Measurements from ENCODE around the gene GLOD4. TPM values are rescaled to one million over a fixed set of nuclear protein-coding genes. Genes with fewer than 3 reads are reported as not detected.
A peak's percentile ranks its signal among the peaks of the same experiment; 100 is the strongest.

Gene GLOD4
- total RNA-seq (2012; rRNA removed) (26.3 and 41.1 TPM in 2 replicates), polyA plus RNA-seq (2012; rRNA removed) (26.5 and 36.7 TPM in 2 replicates), Bru-seq, nascent RNA (percentile 96 among the genes with signal in this experiment), BruChase-seq, experiment 1, labeled RNA remaining after a 6-hour chase (percentile 98 among the genes with signal in this experiment), BruChase-seq, experiment 2, labeled RNA remaining after a 2-hour chase (percentile 99 among the genes with signal in this experiment)
- 7.9 and 19.3 TPM in 2 replicates for polyA plus RNA-seq (2012; cell fraction: cytosol; rRNA removed)
- polyA plus RNA-seq (2012; cell fraction: nucleus; rRNA removed; ENCODE audit: low replicate concordance), result 10.6 and 51.9 TPM in 2 replicates
- long read RNA-seq, transcript GLOD4-202 (9 exons, 2,059 nt), result major isoform, 33 of 62 reads
- long read RNA-seq, partial matches to known transcripts, result 6 of 62 reads
- long read RNA-seq, other reads (novel, unspliced or antisense), result 22 of 62 reads

DNA sequence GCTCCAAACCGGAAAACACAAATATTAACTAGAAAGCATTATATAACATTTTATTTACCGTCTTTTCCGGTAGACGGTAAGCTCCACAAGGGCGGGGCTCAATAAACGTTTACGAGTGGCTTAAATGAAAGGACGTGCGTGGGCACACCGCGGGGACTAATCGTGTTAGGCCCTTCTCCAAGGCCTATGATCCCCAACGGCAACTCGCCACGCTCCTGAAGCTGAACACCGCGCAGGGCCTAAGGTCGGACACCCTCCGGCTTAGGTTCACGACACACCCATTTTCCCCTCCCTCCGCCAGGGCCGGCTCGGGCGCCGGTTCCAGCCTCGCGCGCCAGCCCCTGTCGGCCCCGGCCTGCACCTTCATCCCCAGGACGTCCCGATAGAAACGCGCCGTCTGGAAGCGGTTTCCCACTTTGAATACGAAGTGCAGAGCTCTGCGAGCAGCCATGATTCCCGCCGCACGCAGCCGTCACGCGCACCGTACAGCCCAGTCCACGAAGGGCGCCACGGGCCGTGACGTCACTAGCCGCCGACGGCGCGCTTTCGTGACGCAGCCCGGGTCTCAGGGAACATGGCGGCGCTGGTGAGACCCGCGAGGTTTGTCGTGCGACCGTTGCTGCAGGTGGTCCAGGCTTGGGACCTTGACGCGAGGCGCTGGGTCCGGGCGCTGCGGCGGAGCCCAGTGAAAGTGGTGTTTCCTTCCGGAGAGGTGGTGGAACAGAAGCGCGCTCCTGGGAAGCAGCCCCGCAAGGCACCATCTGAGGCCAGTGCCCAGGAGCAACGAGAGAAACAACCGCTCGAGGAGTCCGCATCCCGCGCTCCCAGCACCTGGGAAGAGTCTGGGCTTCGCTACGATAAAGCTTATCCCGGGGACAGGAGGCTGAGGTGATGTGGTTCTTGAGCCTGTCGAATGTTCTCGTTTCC is at the start of gene GLOD4, which contains the start of gene MRM3:
GLOD4 (minus strand) TSS at position 476 of the 927 bp plus-strand sequence; CDS start at position 451, 25 bp downstream.
MRM3 (plus strand) TSS at position 549 of the 927 bp plus-strand sequence; CDS start at position 575, 26 bp downstream.
- H3K18ac ChIP-seq (ENCODE audit: low read depth, low read length), result no peak within 1 kb of the TSS
- no peak within 1 kb of the TSS for H2BK120ac ChIP-seq (ENCODE audit: low read depth, low read length)
- H2AK9ac ChIP-seq (replicated peaks; ENCODE audit: low read depth, low read length, poor library complexity), result peak within 1 kb of the TSS; percentile 85
- ATAC-seq (ENCODE audit: low read depth) (peak; percentile 94), DNase-seq (peak; percentile 85)
- intact Hi-C loops (cut with micrococcal nuclease), result no loop called here
- peak within 1 kb of the TSS; percentile 67 for H2BK5ac ChIP-seq (ENCODE audit: low read depth, low read length, poor library complexity, severe bottlenecking)
- H3K79me1 ChIP-seq (ENCODE audit: low read depth in 1 of 2, low read length in 2 of 2), result peaks cover 37 to 64% of the 10 kb centered on the region in 2 experiments
- H2BK20ac ChIP-seq (ENCODE audit: low read depth, low read length), result no peak within 1 kb of the TSS
- peak within 1 kb of the TSS; percentile 77 for H4K5ac ChIP-seq (ENCODE audit: low read depth, low read length)
- peak within 1 kb of the TSS; percentile 74 for H3K14ac ChIP-seq (replicated peaks; ENCODE audit: low read depth, low read length)
- BruUV-seq (replicated peaks), result no TSS peak
- peak within 1 kb of the TSS; percentile 59; the same call in 1 of the 2 replicates for H3K23ac ChIP-seq (ENCODE audit: low read depth, low read length)
- H3K56ac ChIP-seq (ENCODE audit: extremely low read depth, insufficient read depth, low read length), result peak within 1 kb of the TSS; percentile 59
- H3K36me3 ChIP-seq (ENCODE audit: control insufficient read depth, insufficient read depth, low read length), result peaks cover 13% of the 10 kb centered on the region
- dilution Hi-C loops (cut with HindIII; ENCODE audit: low sequenced_read_pairs, unreplicated experiment), result loop anchor here (25.0 kb wide), 1 partner anchor 205 kb away; the partner anchor contains the start of genes NXN and TIMM22
- H4K8ac ChIP-seq (ENCODE audit: low read depth in 2 of 2, low read length in 2 of 2), result peak within 1 kb of the TSS; percentile 92 to 93
- peak within 1 kb of the TSS; percentile 45 for H2AK5ac ChIP-seq (ENCODE audit: low read depth, low read length)
- CTCF ChIA-PET, result interaction anchor here (0.7 to 1.4 kb wide), 2 partner anchors 175 to 199 kb away, joined by 3 to 8 read pairs; no protein-coding TSS in a partner anchor
- H3K4ac ChIP-seq (ENCODE audit: low read depth, low read length), result peak within 1 kb of the TSS; percentile 73
- H3K9ac ChIP-seq (ENCODE audit: low read depth, low read length), result peak within 1 kb of the TSS; percentile 87
- peaks cover 10% of the 10 kb centered on the region; the same call in 1 of the 2 replicates for H3K4me1 ChIP-seq (ENCODE audit: control insufficient read depth, insufficient read depth, low read length)
- peak within 1 kb of the TSS; percentile 98 for H2AFZ ChIP-seq (replicated peaks; ENCODE audit: low read length, poor library complexity)
- H3K27ac ChIP-seq (ENCODE audit: insufficient read depth, low read length), result peak within 1 kb of the TSS; percentile 81
- peaks cover 6% of the 10 kb centered on the region; the same call in 1 of the 2 replicates for H4K20me1 ChIP-seq (ENCODE audit: insufficient read depth, low read length)
- H3K9me1 ChIP-seq (ENCODE audit: insufficient read depth, low read length), result no peaks in the 10 kb centered on the region; the same call in 1 of the 2 replicates
- in situ Hi-C loops (cut with MboI; ENCODE audit: low sequenced_read_pairs), result no loop called here
- peak within 1 kb of the TSS; percentile 88 for H3K4me3 ChIP-seq (ENCODE audit: insufficient read depth, low read depth, low read length)
- 0% methylated on average over 68 of the region's 87 CpGs; no CpG with 5 or more reads in 1 of the 2 experiments for WGBS, 2 experiments (ENCODE audit: extremely low coverage in 2 of 2, insufficient read length in 1 of 2)
- H2BK15ac ChIP-seq (ENCODE audit: low read depth, low read length), result no peak within 1 kb of the TSS
- peak within 1 kb of the TSS; percentile 100 for H3K4me2 ChIP-seq (ENCODE audit: low read depth, low read length)
- H3K9me3 ChIP-seq (ENCODE audit: control insufficient read depth, insufficient read depth, low read length), result no peaks in the 10 kb centered on the region
- POLR2A ChIA-PET (ENCODE audit: unreplicated experiment), result no interaction called here
- H3K27me3 ChIP-seq (ENCODE audit: control insufficient read depth, insufficient read depth, low read length), result no peaks in the 10 kb centered on the region
- H4K91ac ChIP-seq (ENCODE audit: insufficient read depth, low read depth, low read length), result peak within 1 kb of the TSS; percentile 81
- TF ChIP-seq SMC3 (IDR thresholded peaks at IDR 0.05; ENCODE audit: low read depth, low read length), result no peak
- TF ChIP-seq RAD21 (IDR thresholded peaks at IDR 0.05; ENCODE audit: low read length), result peak; percentile 1; the same call in 1 of the 2 replicates
- TF ChIP-seq NFE2L2 (IDR thresholded peaks at IDR 0.05; ENCODE audit: low read depth, low read length), result peak; percentile 30; the same call in 1 of the 2 replicates
- TF ChIP-seq RCOR1 (IDR thresholded peaks at IDR 0.05; ENCODE audit: insufficient replicate concordance, low read length), result no peak
- TF ChIP-seq RFX5 (IDR thresholded peaks at IDR 0.05; ENCODE audit: low read depth, low read length), result no peak
- no peak for TF ChIP-seq MAFK (IDR thresholded peaks at IDR 0.05; ENCODE audit: low read depth, low read length)
- peak; percentile 88 for TF ChIP-seq BHLHE40 (IDR thresholded peaks at IDR 0.05; ENCODE audit: low read depth, low read length)
- TF ChIP-seq FOS (IDR thresholded peaks at IDR 0.05; ENCODE audit: low read depth, low read length), result peak; percentile 39; the same call in 1 of the 2 replicates
- TF ChIP-seq, protein P1, sequence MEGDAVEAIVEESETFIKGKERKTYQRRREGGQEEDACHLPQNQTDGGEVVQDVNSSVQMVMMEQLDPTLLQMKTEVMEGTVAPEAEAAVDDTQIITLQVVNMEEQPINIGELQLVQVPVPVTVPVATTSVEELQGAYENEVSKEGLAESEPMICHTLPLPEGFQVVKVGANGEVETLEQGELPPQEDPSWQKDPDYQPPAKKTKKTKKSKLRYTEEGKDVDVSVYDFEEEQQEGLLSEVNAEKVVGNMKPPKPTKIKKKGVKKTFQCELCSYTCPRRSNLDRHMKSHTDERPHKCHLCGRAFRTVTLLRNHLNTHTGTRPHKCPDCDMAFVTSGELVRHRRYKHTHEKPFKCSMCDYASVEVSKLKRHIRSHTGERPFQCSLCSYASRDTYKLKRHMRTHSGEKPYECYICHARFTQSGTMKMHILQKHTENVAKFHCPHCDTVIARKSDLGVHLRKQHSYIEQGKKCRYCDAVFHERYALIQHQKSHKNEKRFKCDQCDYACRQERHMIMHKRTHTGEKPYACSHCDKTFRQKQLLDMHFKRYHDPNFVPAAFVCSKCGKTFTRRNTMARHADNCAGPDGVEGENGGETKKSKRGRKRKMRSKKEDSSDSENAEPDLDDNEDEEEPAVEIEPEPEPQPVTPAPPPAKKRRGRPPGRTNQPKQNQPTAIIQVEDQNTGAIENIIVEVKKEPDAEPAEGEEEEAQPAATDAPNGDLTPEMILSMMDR (conservative IDR thresholded peaks at IDR 0.05; ENCODE audit: low read depth, low read length), result no peak; the same call in 1 of the 2 replicates
- TF ChIP-seq, protein P2, sequence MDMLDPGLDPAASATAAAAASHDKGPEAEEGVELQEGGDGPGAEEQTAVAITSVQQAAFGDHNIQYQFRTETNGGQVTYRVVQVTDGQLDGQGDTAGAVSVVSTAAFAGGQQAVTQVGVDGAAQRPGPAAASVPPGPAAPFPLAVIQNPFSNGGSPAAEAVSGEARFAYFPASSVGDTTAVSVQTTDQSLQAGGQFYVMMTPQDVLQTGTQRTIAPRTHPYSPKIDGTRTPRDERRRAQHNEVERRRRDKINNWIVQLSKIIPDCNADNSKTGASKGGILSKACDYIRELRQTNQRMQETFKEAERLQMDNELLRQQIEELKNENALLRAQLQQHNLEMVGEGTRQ (IDR thresholded peaks at IDR 0.05; ENCODE audit: low read depth, low read length), result peak; percentile 79
- TF ChIP-seq MAZ (IDR thresholded peaks at IDR 0.05; ENCODE audit: borderline replicate concordance, low read depth, low read length), result 0 out of 2 replicates have a peak, but pooled peaks have one; percentile 24

All from IMR-90 (cell line).